ENCODE measurements around the gene ASGR2.

GRCh38 chr17:7068268-7068667, 46.4 kb downstream of the ASGR2 start:
- TF ChIP-seq CTCF (IDR thresholded peaks at IDR 0.05), result no peak
- TF ChIP-seq POLR2A (IDR thresholded peaks at IDR 0.05), result no peak
